Suppressor macrophage (primary cell): ENCODE results near the gene MICOS13.

Experiments
- DNase-seq, 4 experiments: peaks; one replicate each; pipeline ENCODE4 v3.0.0-alpha.2; 2020 to 2022

The MICOS13 gene

GRCh38 chr19:5628461-5628860 is 51.9 kb downstream of the MICOS13 start:
- DNase-seq, result peak in 3 of 4 experiments; percentile 20 to 33 (median 32)
